NAMALWA (cell line): ENCODE results near the gene ADGRV1.
"Not testable (repeated sequence)": the region's sequence is repeated elsewhere in the genome, so short reads cannot be mapped to it uniquely, and the experiment has no call there.

Experiments
- DNase-seq: peaks from one replicate; pipeline ENCODE4 v3.0.0-alpha.2; 2015; ENCODE audit warnings: low spot score

The ADGRV1 gene

DNA sequence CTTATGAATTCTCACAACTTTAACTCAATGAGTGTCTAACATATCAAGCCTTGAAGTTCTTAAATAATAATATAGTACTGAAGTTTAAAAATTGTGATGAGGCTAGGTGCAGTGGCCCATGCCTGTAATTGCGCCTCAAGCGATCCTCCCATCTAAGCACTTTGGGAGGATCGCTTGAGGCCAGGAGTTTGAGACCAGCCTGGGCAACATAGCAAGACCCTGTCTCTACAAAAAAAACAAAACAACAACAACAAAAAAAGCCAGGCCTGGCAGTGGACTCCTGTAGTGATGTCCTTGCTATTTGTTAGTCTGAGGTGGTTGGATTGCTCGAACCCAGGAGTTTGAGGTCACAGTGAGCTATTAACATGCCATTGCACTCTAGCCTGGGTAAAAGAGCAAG, 98.4 kb downstream of the ADGRV1 start:
- DNase-seq = no peak

DNA sequence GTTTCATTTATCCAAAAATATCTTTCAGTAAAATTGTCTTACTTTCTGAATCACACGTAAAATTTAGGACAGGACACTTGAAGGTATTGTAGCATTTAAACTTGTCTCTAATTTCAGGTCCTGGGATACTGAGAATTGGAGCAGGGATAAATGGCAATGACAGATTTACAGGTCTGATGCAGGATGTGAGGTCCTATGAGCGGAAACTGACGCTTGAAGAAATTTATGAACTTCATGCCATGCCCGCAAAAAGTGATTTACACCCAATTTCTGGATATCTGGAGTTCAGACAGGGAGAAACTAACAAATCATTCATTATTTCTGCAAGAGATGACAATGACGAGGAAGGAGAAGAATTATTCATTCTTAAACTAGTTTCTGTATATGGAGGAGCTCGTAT, 99.2 kb downstream of the ADGRV1 start:
- DNase-seq = no peak

DNA sequence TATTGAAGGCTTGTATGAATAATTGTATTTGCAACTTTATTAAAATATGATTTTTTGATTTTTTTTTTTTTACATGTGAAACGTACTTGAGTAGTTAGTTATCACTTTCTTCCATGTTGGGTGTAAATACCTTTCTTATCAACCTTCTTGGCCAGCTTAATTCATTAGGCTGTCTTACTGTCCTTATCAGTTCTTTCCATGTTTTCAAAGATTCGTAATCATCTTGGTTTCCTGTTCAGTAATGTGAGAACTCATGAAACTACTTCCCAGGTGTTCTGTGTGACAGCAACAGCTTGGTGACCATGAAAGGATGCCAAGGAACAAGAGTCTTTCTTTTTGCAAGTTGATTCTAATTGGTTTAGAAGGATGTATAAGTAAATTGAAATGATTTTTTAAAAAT, 100.0 kb downstream of the ADGRV1 start:
- DNase-seq = no peak

DNA sequence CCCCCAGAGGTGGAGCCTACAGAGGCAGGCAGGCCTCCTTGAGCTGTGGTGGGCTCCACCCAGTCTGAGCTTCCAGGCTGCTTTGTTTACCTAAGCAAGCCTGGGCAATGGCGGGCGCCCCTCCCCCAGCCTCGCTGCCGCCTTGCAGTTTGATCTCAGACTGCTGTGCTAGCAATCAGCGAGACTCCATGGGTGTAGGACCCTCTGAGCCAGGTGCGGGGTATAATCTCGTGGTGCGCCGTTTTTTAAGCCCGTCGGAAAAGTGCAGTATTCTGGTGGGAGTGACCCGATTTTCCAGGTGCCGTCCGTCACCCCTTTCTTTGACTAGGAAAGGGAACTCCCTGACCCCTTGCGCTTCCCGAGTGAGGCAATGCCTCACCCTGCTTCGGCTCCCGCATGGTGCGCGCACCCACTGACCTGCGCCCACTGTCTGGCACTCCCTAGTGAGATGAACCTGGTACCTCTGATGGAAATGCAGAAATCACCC, 109.5 kb downstream of the ADGRV1 start:
- not testable (repeated sequence) for DNase-seq

DNA sequence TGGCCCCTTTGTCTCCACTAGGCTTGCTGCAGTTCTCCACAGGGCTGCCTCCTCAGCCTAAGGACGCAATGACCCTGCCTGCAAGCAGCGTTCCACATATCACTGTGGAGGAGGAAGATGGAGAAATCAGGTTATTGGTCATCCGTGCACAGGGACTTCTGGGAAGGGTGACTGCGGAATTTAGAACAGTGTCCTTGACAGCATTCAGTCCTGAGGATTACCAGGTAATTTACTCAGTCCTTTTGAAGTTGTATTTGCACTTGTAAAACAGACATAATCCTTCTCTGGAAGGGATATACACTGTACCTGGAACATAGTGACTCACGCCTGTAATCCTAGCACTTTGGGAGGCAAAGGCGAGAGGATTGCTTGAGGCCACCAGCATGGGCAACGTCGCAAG, 116.6 kb downstream of the ADGRV1 start:
- DNase-seq = no peak

DNA sequence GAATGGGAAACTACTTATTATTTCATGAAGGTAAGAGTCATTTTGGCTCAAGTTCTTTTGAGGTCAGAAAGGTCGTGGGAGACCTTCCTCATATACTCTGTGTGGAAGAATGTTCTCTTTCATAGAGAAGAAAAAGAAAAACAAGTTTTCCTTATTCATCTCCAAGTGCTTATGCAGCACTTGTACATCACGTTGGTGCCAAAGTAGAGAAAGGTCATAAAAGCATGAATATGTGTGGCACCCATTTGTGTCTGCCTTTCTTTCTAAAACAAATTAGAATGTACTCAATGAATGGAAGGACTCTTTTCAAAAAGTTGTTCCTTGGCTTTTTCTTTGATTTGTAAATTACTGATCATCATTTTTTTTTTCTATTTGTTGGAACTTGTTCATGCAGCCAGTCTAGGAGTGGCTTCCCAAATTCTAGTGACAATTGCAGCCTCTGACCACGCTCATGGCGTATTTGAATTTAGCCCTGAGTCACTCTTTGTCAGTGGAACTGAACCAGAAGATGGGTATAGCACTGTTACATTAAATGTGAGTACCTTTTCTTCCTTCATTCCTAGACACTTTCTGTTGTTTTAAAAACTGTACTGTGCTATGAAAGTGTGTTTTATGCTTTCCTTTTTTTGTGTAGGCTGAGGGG, 122.4 kb downstream of the ADGRV1 start:
- DNase-seq = no peak

DNA sequence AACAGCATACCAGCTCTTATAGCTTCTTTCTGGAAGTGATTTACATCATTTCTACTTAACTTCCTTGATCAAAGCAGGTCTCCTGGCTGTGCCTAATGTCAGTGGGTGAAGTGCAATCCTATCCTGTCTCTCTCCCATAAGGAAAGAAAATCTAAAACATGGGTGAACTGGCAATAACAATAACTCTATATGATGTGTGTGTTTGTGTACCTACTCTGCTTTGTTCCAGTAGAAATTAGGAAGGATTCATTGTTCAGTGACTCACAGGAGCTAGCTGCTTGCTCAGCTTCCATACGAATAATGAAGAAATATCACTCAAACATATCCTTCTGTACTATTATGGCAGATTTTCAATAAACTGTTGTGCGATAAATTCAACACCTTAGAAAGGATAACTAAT, 123.7 kb downstream of the ADGRV1 start:
- DNase-seq = no peak

DNA sequence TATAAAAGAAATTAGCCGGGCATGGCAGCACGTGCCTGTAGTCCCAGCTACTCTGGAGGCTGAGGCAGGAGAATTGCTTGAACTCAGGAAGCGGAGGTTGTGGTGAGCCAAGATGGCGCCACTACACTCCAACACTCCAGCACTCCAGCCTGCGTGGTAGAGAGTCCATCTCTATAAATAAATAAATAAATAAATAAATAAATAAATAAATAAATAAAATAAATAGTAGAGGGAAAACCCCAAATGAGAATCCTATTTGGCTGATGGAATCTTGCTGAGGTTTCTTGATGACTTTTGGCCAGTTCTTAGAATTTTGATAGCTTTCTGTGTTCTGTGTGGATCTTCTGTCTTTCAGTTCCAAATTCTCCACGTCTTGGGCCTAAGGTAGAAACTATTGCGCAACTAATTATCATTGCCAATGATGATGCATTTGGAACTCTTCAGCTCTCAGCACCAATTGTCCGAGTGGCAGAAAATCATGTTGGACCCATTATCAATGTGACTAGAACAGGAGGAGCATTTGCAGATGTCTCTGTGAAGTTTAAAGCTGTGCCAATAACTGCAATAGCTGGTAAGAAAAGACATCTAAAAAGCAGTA, 126.9 kb downstream of the ADGRV1 start:
- no peak for DNase-seq

DNA sequence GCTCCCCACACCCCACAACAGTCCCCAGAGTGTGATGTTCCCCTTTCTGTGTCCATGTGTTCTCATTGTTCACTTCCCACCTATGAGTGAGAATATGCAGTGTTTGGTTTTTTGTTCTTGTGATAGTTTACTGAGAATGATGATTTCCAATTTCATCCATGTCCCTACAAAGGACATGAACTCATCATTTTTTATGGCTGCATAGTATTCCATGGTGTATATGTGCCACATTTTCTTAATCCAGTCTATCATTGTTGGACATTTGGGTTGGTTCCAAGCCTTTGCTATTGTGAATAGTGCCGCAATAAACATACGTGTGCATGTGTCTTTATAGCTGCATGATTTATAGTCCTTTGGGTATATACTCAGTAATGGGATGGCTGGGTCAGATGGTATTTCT, 127.8 kb downstream of the ADGRV1 start:
- DNase-seq = not testable (repeated sequence)

DNA sequence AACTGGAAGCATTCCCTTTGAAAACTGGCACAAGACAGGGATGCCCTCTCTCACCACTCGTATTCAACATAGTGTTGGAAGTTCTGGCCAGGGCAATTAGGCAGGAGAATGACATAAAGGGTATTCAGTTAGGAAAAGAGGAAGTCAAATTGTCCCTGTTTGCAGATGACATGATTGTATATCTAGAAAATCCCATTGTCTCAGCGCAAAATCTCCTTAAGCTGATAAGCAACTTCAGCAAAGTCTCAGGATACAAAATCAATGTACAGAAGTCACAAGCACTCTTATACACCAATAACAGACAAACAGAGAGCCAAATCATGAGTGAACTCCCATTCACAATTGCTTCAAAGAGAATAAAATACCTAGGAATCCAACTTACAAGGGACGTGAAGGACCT, 128.9 kb downstream of the ADGRV1 start:
- not testable (repeated sequence) for DNase-seq

DNA sequence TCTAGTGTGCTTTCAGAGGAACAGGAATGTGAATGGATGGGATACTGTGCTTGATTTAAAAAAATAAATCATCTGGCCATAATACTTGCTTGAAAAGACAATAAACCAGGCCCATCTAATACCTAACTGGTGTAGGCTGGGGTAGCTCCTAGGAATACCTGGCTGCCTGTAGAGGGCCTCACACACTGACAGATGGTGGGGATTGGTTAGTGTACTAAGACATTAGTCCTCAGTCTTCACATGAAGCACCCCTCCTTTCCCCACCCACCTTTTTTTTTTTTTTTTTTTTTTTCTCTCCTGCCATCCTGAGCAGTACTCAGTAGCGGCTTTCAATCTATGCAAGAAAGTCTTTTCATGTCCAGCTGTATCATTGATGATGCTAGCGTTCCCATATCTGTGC, 130.5 kb downstream of the ADGRV1 start:
- peak; percentile 13 for DNase-seq

DNA sequence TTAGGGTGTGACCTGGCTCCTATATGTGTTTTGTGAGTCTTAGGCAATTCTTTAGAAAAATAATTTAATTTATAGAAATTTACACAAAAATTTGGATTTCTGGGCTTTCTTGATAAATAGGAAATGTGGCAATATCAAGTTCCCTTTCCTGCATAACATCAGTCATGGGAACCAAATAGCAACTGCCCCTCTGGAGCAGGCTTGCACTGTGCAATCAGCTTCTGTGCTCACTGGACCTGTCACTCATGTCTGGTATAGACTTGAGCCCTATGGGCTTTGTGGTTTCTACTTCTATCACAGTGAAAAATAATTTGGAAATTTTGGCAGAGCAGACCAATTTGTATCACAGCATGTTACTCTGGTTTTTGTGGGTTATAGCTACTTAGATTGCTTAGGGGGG, 131.7 kb downstream of the ADGRV1 start:
- no peak for DNase-seq

DNA sequence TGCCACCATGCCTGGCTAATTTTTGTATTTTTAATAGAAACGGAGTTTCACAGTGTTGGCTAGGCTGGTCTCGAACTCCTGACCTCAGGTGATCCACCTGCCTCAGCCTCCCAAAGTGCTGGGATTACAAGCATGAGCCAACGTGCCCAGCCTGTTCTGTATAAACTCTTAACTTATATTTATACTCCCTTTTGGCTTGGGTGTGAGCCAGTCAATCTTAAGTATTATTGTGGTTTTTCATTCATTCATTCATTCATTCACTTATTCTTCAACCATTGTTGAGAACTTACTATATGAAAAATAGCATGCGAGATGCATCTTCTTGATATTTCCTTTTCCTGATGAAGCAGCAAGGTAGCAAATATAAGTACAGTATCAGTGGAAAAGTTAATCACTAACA, 132.9 kb downstream of the ADGRV1 start:
- no peak for DNase-seq

DNA sequence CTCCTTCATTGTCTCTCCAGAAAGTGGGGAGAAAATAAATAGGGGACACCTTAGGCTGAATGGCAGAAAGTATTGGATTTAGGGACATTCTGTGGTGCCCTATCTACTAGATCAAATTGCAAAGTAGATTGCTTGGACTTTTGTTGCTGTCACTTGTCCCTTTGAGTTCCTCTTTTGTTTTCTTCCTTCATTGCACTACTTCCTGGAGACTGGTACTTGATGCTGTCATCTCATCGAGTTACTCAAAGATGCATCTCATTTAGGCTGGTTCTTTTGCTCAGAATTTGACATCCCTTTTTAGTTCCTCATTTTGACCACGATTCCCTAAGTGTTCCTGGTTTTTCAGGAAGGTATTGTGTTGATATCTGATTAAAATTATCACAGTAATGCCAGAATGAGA, 137.6 kb downstream of the ADGRV1 start:
- peak; percentile 23 for DNase-seq

DNA sequence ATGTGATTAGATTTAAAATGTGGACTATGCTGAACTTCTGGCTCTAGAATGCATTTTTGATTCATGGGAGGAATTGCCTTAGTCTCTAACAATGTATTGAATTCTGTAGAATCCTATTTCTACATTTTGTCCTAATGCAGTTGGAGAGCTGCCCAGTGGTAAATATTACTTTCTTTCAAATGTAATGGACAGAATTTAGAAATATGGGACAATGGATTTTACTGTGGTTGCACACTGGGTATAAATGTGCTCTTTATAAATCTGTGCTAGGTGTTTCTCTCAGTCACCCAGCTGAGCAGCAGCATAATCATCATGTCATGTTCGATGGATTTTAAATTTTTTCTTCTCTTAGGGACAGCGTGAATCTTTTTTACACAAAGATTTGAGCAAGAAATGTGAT, 141.7 kb downstream of the ADGRV1 start:
- no peak for DNase-seq

DNA sequence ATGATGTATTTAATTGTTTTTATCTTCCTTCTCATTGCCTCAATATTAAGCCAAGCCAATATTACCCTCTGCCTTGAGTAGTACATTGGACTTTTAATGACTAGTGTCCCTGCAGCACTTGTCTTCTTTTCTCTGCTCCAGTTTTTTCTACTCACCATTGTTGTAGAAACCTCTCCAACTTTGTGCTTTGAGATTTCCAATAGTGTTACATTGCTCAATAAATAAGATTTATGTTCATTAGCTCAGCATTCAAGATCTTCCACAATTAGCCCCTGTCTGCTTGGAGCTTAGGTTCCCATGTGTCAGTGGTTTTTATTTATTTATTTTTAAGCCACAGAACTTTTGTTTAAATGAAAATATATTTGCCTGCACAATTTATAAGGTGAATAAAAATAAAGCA, 145.3 kb downstream of the ADGRV1 start:
- DNase-seq = no peak

DNA sequence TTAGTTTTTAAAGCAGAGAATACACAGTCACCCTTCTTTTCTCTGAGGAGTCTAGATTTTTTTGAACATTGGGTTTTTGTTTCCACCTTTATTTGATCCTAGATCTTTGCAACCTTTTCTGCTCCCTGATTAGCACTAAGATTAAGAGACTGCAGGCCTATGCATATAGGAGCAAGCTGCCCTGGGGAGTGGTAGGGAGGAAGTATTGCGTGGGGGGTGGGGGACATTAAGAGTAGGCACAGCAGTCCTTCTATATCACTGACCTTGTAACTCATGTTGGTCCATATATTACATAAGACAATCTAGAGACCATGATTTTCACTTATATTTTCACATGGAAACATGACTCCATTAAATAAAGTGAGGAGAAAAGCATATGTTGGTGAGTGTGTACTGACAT, 149.1 kb downstream of the ADGRV1 start:
- no peak for DNase-seq

DNA sequence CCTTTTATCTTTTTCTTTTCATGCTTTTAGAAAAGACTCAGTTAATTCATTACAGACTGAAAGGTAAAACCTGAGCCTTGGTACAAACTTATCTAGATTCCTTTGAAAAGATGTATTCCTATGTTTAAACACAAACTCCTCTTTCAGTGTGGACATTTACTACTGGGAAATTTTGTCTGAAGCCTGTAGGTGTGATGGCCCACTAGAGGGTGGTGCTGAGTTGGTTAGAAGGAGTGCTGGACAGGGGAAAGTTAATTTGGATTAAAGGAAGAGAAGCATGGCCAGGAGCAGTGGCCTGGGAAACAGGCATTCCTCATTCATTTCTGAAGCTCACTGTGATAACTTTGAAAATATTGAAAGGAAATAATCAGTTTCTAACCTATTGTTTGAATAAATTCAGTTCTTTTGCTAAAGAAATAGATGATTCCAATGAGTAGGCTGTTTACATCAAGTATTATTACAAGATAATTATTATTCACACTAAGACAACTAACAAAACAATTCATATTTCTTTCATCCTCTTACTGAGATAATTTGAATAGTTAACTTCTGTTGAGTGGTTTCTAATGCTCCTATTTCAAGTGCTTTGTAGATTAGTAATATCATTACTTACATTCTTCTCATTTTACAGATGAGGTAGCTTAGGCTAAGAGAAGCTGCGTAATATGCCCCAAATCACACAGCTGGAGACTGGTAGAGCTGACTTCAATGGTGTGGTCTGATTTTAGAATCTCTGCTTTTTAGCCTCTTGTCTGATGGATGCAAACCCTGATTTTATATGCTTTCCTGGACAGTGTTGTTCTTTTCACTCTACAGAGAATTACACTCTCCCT, 150.9 kb downstream of the ADGRV1 start:
- DNase-seq = peak; percentile 54

DNA sequence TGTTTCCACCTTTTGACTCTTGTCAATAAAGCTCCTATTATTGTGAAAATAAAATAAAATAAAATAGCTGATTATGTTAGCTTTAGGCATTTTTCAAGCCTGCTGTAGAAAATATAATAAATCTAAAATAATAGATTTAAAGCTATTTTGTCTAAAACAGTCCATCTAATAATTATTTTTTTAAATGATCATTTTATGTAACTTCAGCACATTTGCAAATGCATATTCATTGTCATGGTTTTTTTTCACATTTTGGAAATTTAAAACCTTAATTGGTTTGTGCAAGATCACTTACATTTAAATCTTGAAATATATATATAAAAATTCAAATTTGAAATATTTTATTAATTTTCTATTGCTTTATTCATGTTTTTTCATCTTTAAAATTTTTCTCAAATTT, 159.8 kb downstream of the ADGRV1 start:
- DNase-seq = no peak

DNA sequence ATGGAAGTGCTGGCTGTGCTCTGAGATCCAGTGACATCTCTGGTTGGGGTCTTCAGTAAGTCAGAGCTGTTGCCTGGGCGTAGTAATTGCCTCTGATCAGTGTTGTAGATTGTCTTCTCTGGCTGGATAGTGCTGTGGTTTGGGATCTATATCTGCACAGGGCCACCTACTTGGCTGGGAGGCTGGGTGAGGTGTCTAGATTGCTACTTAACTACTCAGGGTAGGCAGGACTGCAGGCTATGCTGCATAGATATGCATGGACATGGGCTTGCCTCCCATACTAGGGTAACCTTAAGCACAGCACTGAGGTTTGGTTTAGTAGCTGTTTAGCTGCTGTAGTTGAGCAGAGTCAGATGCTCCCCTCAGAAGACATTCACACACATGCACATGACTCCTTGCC, 181.0 kb downstream of the ADGRV1 start:
- DNase-seq = no peak

DNA sequence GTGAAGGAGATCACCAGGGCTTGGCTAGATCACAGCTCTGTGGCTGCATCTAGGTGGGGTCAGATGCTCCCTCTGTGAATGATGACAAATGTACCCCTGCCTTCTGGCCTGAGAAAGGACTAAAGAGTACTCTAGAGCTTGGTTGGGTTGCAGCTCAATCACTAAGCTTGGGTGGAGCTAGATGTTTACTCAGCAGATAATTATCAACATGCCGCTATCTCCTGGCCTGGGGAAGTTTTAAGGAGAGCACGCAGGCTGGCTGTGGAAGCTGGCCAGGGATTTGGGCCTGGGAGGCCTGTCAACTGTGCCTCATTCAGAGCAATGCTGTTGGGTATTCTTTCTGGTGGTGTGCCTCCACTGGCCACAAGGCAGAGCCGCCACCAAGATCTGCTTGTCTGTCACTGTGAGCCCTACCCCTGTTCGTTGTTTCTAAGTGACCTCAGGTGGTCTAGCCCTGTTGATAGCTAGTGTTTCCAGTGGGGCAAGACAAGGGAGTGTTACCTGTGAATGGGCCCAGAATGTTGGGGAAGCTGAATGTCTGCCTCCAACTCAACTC, 181.7 kb downstream of the ADGRV1 start:
- DNase-seq = no peak

DNA sequence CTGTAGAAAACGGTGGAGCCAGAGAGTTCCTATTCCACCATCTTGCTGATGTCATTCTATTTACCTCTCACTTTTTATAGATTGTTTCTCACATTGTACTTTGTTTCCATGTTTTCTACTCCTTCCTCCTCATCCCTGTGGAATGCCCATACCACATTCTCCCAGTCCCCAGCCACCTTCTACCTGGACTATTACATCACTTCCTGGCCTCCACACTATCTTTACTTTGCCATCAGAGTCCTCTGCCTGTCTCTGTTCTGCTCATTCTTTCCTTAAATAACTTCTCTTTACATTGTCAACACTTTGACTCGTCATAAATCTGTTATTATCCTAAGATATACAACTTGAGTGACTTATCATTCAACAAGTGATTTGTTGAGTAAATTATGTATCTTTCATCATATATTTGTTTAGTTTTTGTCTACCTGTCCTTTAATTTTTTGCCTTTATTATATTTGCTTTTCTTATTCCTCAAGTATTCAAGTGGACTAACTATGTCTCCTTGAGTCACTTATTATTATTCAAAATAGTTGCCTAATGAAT, 182.5 kb downstream of the ADGRV1 start:
- DNase-seq = no peak

DNA sequence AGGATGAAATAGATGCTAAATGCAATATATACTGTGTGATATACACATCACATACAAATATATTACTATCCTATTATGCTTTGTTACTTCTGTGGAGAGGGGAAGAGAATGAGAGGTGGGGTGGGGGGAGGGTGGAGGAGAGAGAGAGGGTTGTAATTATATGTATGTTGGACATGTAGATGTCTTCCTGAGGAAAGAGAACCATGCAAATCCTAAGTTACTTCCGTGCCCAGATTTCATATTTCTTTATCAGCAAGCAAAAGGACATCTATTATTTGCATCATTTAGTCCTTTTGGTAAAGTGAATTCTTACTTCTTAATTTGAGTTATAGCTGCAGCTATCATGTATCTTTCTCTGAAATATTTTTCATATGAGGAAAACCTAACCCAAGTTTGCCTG, 187.5 kb downstream of the ADGRV1 start:
- no peak for DNase-seq
